Neural cell (in vitro differentiated cells): ENCODE results near the gene STAC3. TPM values are rescaled to one million over a fixed set of nuclear protein-coding genes. Genes with fewer than 3 reads are reported as not detected.

Source experiments
- H2AFZ ChIP-seq: fragments of 200-600, 300-800 bp; sonication (generic), shearing (Covaris generic); 2 replicates; pipeline ENCODE4 v1.6.0; 2014; ENCODE audit warnings: low read depth, mild to moderate bottlenecking, antibody characterized with exemption, low read length, moderate library complexity
- H3F3A ChIP-seq: fragments of 200-600 bp; shearing (Covaris generic); 2 replicates; pipeline ENCODE4 v1.6.1; 2016; ENCODE audit warnings: mild to moderate bottlenecking, moderate library complexity, mixed read lengths, antibody characterized with exemption, low read length; ENCODE audit not compliant: insufficient read depth, poor library complexity, severe bottlenecking
- H3K27ac ChIP-seq: fragments of 200-600, 300-800 bp; sonication (generic), shearing (Covaris generic); 2 replicates; pipeline ENCODE4 v1.5.1; 2014; ENCODE audit warnings: mild to moderate bottlenecking, low read length, moderate library complexity
- H3K27me3 ChIP-seq: fragments of 300-800, 200-600 bp; sonication (generic), shearing (Covaris generic); 2 replicates; pipeline ENCODE4 v1.6.0; 2014; ENCODE audit warnings: mild to moderate bottlenecking, low read depth, low read length, moderate library complexity; ENCODE audit not compliant: insufficient read depth
- H3K36me3 ChIP-seq: fragments of 300-800, 200-600 bp; sonication (generic), shearing (Covaris generic); 2 replicates; pipeline ENCODE4 v1.5.1; 2014; ENCODE audit warnings: mild to moderate bottlenecking, antibody characterized with exemption, low read length, moderate library complexity; ENCODE audit not compliant: insufficient read depth
- H3K4me2 ChIP-seq: fragments of 300-800, 200-600 bp; sonication (generic), shearing (Covaris generic); 2 replicates; pipeline ENCODE4 v1.6.0; 2014; ENCODE audit warnings: mild to moderate bottlenecking, low read length
- H3K4me3 ChIP-seq: fragments of 300-800, 200-600 bp; sonication (generic), shearing (Covaris generic); 2 replicates; pipeline ENCODE4 v1.5.1; 2014; ENCODE audit warnings: mild to moderate bottlenecking, low read length, moderate library complexity
- H3K79me2 ChIP-seq: fragments of 200-600 bp; shearing (Covaris generic); replicated peaks from 2 replicates; pipeline ENCODE4 v1.6.0; 2014; ENCODE audit warnings: mild to moderate bottlenecking, low read length, moderate library complexity; ENCODE audit not compliant: insufficient read depth
- H3K9ac ChIP-seq: fragments of 300-800, 200-600 bp; sonication (generic), shearing (Covaris generic); 2 replicates; pipeline ENCODE4 v1.6.1; 2016; ENCODE audit warnings: mild to moderate bottlenecking, low read length, mixed read lengths
- H3K9me2 ChIP-seq: fragments of 200-600 bp; shearing (Covaris generic); 2 replicates; pipeline ENCODE4 v1.6.1; 2016; ENCODE audit warnings: mild to moderate bottlenecking, low read length, mixed read lengths; ENCODE audit not compliant: insufficient read depth
- H3K9me3 ChIP-seq: fragments of 200-600, 300-800 bp; sonication (generic), shearing (Covaris generic); 2 replicates; pipeline ENCODE4 v1.6.1; 2016; ENCODE audit warnings: mild to moderate bottlenecking, mixed run types, low read length, moderate library complexity, mixed read lengths
- H4K20me1 ChIP-seq: fragments of 200-600 bp; shearing (Covaris generic); 2 replicates; pipeline ENCODE4 v1.6.1; 2016; ENCODE audit warnings: mild to moderate bottlenecking, mixed run types; ENCODE audit not compliant: insufficient read depth
- EP300 ChIP-seq: fragments of 450-650 bp; conservative IDR thresholded peaks from 2 replicates; pipeline ENCODE4 v1.6.1; 2014; ENCODE audit warnings: antibody characterized with exemption, mild to moderate bottlenecking, moderate library complexity; ENCODE audit not compliant: poor library complexity, severe bottlenecking
- EZH2 ChIP-seq: fragments of 200-600, 300-800 bp; shearing (Covaris generic), sonication (generic); IDR thresholded peaks from 2 replicates; pipeline ENCODE4 v1.6.1; 2014; ENCODE audit warnings: antibody characterized with exemption, low read length, borderline replicate concordance, mild to moderate bottlenecking; ENCODE audit not compliant: insufficient read depth, poor library complexity, severe bottlenecking
- MXI1 ChIP-seq: fragments of 450-650 bp; conservative IDR thresholded peaks from 2 replicates; pipeline ENCODE4 v1.6.1; 2014; ENCODE audit warnings: antibody characterized with exemption, mild to moderate bottlenecking; ENCODE audit not compliant: poor library complexity, severe bottlenecking
- POLR2AphosphoS5 ChIP-seq: IDR thresholded peaks from 2 replicates; pipeline ENCODE4 v1.6.1; 2012
- RAD21 ChIP-seq: fragments of 450-650 bp; conservative IDR thresholded peaks from 2 replicates; pipeline ENCODE4 v1.6.1; 2014; ENCODE audit warnings: antibody characterized with exemption, mild to moderate bottlenecking, moderate library complexity
- SMC3 ChIP-seq: fragments of 450-650 bp; conservative IDR thresholded peaks from 2 replicates; pipeline ENCODE4 v1.6.1; 2014; ENCODE audit warnings: antibody characterized with exemption, mild to moderate bottlenecking, moderate library complexity; ENCODE audit not compliant: poor library complexity
- TAF1 ChIP-seq: IDR thresholded peaks from 2 replicates; pipeline ENCODE4 v1.6.1; 2012; ENCODE audit warnings: low read depth
- polyA plus RNA-seq: library from polyadenylated mRNA; depleted of rRNA; stranded (reverse); fragments of >200 nt; gene quantifications from 2 replicates; pipeline ENCODE4 v1.2.3, GENCODE V29; 2014
- TF ChIP-seq, protein P1 (sequence below): IDR thresholded peaks from 2 replicates; pipeline ENCODE4 v1.6.1; 2012; ENCODE audit warnings: borderline replicate concordance
- TF ChIP-seq, protein P2 (sequence below): fragments of 450-650 bp; IDR thresholded peaks from 2 replicates; pipeline ENCODE4 v1.5.1; 2014; ENCODE audit warnings: antibody characterized with exemption, mild to moderate bottlenecking, moderate library complexity; ENCODE audit not compliant: poor library complexity, severe bottlenecking

STAC3 gene
- polyA plus RNA-seq, 1 donor from 2014 or later = 1.3 TPM

DNA sequence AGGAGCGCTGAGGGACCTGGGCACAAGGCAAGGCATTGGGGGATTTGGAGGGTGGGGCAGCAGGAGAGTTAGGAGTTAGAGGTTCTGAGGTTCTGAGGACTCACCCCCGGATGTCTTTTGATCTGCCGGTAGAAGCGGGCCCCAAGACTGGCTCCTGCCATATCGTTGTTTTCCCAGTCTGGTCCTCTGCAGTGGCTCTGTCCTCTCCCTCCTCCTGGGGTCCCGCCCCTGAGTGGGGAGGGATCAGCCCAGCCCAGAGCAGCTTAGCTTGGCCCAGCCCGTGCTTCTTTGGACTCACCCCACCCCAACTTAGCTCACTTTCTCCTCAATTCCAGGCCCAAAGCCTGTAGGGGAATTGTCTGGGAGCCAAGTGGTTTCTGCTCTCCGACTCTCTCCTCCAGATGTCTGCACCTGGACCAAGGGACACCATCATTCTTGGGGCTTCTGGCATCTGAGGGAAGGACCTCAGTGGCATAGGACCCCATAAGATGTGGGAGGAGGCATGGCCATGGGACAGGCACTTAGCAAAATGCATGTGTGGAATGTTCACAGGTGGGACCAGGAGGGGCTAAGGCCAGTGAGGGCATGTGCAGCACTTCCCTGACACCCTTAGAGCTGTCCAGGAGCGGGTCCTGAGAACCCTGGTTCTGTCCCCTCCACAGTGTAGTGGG lies 13.9 kb downstream of the STAC3 start:
- no peak overlapping the region for H3K4me2 ChIP-seq
- H3F3A ChIP-seq = no peaks in the 10 kb centered on the region
- H4K20me1 ChIP-seq = no peaks in the 10 kb centered on the region
- H3K4me3 ChIP-seq = no peak overlapping the region
- no peaks in the 10 kb centered on the region for H3K9me3 ChIP-seq
- no peaks in the 10 kb centered on the region for H3K36me3 ChIP-seq
- no peak overlapping the region for H3K9ac ChIP-seq
- no peaks in the 10 kb centered on the region for H3K9me2 ChIP-seq
- no peak overlapping the region for H3K27ac ChIP-seq
- peaks cover 49% of the 10 kb centered on the region for H3K27me3 ChIP-seq
- no peak overlapping the region for H2AFZ ChIP-seq
- H3K79me2 ChIP-seq = no peaks in the 10 kb centered on the region
- TF ChIP-seq SMC3 (no peak), TAF1 (no peak), EZH2 (no peak), POLR2AphosphoS5 (no peak), EP300 (no peak), MXI1 (no peak), RAD21 (no peak)
- TF ChIP-seq, protein P1, sequence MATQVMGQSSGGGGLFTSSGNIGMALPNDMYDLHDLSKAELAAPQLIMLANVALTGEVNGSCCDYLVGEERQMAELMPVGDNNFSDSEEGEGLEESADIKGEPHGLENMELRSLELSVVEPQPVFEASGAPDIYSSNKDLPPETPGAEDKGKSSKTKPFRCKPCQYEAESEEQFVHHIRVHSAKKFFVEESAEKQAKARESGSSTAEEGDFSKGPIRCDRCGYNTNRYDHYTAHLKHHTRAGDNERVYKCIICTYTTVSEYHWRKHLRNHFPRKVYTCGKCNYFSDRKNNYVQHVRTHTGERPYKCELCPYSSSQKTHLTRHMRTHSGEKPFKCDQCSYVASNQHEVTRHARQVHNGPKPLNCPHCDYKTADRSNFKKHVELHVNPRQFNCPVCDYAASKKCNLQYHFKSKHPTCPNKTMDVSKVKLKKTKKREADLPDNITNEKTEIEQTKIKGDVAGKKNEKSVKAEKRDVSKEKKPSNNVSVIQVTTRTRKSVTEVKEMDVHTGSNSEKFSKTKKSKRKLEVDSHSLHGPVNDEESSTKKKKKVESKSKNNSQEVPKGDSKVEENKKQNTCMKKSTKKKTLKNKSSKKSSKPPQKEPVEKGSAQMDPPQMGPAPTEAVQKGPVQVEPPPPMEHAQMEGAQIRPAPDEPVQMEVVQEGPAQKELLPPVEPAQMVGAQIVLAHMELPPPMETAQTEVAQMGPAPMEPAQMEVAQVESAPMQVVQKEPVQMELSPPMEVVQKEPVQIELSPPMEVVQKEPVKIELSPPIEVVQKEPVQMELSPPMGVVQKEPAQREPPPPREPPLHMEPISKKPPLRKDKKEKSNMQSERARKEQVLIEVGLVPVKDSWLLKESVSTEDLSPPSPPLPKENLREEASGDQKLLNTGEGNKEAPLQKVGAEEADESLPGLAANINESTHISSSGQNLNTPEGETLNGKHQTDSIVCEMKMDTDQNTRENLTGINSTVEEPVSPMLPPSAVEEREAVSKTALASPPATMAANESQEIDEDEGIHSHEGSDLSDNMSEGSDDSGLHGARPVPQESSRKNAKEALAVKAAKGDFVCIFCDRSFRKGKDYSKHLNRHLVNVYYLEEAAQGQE = no peak
- TF ChIP-seq, protein P2, sequence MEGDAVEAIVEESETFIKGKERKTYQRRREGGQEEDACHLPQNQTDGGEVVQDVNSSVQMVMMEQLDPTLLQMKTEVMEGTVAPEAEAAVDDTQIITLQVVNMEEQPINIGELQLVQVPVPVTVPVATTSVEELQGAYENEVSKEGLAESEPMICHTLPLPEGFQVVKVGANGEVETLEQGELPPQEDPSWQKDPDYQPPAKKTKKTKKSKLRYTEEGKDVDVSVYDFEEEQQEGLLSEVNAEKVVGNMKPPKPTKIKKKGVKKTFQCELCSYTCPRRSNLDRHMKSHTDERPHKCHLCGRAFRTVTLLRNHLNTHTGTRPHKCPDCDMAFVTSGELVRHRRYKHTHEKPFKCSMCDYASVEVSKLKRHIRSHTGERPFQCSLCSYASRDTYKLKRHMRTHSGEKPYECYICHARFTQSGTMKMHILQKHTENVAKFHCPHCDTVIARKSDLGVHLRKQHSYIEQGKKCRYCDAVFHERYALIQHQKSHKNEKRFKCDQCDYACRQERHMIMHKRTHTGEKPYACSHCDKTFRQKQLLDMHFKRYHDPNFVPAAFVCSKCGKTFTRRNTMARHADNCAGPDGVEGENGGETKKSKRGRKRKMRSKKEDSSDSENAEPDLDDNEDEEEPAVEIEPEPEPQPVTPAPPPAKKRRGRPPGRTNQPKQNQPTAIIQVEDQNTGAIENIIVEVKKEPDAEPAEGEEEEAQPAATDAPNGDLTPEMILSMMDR = no peak

DNA sequence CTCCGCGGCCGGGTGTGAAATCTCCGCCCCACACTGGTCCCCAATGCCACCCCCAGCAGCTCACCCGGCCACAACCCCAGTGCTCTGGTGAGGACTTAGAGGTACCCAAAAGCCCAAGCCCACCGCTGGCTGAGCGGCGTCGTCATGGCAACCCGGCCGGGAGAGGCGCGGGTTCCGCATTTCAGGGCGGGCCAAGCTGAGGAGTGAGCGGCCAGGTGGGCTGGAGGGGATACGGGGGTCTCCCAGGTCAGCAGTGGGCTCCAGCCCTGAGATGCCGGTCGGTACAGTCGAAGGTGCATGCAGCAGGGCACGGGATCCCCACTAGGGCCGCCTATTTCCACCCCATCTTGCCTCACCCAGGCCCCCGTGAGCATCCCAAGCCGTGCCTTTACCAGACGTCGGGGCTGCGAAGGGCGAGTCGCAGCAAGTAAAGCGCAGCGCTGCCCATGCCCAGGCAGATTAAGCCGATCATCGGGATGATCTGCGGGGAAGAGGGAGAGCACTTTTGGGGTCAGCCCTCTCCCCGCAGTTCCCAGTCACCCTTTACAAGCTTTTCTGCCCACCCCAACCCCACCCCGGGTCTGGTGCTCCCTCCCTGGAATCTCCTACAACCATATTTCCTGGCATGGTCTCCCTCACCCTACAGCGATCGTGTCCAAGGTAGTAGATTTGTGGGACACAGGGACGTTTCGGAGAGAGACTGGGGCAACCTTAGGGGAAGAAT lies 14.6 kb downstream of the STAC3 start:
- no peak overlapping the region for H3K9ac ChIP-seq
- H3K27me3 ChIP-seq = peaks cover 42% of the 10 kb centered on the region
- H3K9me3 ChIP-seq = no peaks in the 10 kb centered on the region
- H2AFZ ChIP-seq = no peak overlapping the region
- H3F3A ChIP-seq = no peaks in the 10 kb centered on the region
- H3K4me3 ChIP-seq = peak overlapping the region; percentile 30
- no peak overlapping the region for H3K4me2 ChIP-seq
- H3K79me2 ChIP-seq = no peaks in the 10 kb centered on the region
- H3K9me2 ChIP-seq = no peaks in the 10 kb centered on the region
- H3K27ac ChIP-seq = no peak overlapping the region
- TF ChIP-seq EP300 (no peak), EZH2 (no peak), SMC3 (no peak), MXI1 (no peak), RAD21 (no peak), TAF1 (no peak), POLR2AphosphoS5 (no peak)
- TF ChIP-seq, protein P1 = no peak
- TF ChIP-seq, protein P2 = no peak
- H3K36me3 ChIP-seq = no peaks in the 10 kb centered on the region
- no peaks in the 10 kb centered on the region for H4K20me1 ChIP-seq
